HL-60/S4 treated with phorbol 12-myristate 13-acetate at 8.2 ng/mL for 4 days and 3 days (cell line): ENCODE measurements around the gene EGR1.
"Not testable (repeated sequence)": the region's sequence is repeated elsewhere in the genome, so short reads cannot be mapped to it uniquely, and the experiment has no call there.

Experiments used
- in situ Hi-C: fragments of 300-500 bp; cut with MboI; formaldehyde crosslinking; loops from 2 replicates; pipeline ENCODE4 v1.15.0; 2022; ENCODE audit warnings: low sequenced_read_pairs

The EGR1 gene

GRCh38 chr5:138506370-138507306 lies 41.4 kb downstream of the EGR1 start:
- in situ Hi-C loops: no loop called here

GRCh38 chr5:138507485-138507884 lies 42.2 kb downstream of the EGR1 start:
- in situ Hi-C loops: not testable (repeated sequence)

DNA sequence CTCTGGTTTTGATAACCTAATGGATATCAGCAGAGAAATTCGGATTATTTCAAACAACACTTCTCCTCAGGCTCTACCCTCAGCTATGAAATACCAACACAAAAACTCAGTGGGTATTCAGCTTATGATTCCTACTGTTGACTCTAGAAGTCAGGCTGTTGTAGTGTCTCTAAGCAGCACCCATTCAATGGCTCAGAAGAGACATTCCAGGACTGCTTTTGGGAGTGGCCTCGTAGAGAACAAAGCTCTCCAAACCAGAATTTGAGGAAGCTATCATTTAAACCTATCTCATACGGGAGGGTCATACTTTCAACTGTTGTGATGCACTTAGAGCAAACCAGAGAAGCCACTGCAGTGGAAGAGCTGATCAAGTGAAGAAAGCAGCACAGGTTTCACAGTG lies 43.7 kb downstream of the EGR1 start:
- in situ Hi-C loops: no loop called here

- in situ Hi-C loops: no loop called here
These were observed 48.7 kb downstream of the EGR1 start for GRCh38 chr5:138514021-138514420.

DNA sequence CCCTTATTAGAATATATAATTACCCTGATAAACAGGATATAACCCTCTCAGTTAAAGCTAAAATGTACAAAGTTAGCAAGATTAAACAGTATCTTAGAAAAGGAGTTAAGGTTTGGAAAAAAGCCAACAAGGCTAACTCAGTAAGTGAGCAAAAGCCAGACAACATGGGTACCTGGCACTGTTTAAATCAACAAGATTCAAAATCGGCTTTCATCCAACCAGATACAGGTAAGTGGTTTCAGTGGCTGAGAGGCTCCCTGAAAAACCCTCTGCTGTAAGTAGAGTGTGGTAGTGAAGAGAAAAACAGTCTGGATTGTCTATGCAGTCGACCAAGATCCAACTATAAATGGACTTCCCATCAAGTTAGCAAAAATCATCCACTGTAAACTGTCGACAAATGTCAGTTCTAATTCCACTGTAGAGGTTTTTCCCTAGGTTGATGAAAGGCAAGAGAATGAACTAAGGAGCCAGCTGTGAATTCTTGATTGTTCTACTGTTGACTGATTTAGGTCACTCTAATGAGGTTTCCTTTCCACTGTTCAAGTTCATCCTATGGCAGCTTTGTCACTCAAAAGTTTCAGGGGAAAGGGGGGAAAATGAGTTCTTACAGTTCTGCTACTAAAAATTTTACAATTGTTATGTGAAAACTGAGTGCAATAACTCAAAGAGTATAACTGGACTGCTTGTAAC lies 50.4 kb downstream of the EGR1 start:
- in situ Hi-C loops: no loop called here

DNA sequence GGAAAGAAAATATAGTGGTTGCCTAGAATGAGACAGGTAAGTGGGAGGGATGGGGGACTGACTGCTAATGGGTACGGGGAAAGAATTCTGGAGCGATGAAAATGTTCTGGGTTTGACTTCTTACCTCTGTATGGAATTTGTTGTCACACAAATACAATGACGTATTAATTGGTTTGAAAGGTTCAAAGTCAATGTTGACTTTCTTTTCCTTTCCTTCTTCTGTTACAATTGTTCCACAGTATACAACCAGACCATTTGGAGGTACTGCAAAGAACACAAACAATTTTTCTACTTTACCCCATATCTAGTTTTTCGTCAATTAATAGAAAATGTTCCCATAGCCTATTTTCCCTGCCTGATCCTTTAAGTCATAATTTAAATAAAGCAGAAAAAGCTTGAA lies 52.2 kb downstream of the EGR1 start:
- in situ Hi-C loops: no loop called here
